Measurements from ENCODE around the gene RALGPS2.

RALGPS2 gene, protein sequence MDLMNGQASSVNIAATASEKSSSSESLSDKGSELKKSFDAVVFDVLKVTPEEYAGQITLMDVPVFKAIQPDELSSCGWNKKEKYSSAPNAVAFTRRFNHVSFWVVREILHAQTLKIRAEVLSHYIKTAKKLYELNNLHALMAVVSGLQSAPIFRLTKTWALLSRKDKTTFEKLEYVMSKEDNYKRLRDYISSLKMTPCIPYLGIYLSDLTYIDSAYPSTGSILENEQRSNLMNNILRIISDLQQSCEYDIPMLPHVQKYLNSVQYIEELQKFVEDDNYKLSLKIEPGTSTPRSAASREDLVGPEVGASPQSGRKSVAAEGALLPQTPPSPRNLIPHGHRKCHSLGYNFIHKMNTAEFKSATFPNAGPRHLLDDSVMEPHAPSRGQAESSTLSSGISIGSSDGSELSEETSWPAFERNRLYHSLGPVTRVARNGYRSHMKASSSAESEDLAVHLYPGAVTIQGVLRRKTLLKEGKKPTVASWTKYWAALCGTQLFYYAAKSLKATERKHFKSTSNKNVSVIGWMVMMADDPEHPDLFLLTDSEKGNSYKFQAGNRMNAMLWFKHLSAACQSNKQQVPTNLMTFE

DNA sequence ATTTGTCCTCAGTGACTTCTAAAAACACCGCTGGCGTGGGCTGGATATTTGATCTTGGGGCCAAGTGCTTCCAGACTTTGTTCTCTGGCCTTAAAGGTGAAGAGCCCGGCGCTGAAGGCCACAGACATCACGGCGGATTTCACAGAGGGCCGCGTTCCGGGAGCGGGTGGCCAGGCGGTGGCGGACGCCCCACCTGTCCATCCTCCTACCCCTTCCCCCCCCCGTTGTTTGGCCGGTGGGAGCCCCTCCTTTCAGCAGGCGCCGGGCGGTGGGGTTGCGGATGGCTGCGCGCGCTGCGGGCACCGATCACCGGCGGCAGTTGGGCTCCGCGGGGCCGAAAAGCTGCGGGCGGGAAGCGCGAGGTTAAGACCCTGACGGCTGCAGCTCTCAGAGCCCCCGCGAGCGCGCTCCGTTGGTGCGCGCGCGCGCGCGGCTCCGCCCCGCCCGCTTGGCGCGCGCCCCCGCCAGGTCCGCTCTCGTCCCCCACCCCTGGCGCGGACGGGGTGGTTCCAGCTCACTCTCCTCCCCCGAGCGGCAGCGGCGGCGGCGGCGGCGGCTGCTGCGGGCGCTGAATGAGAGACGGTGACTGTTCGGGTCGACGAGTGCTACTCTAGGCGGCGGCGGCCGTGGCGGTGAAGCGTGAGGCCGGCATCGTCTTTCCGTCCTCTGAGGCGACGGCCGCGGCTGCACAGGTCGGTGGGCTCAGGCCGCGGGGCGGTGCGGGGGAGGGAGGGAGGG lies at the start of gene RALGPS2:
Gene RALGPS2, plus strand, starts transcription at position 517 of the 738 bp plus-strand sequence. CDS start 51,521 bp downstream, outside the sequence.
- peak; percentile 79 for DNase-seq

- no peak for DNase-seq
Measured at GRCh38 chr1:178679237-178679636, 45.8 kb upstream of the RALGPS2 start.

- no peak for DNase-seq
Measured at GRCh38 chr1:178682429-178682828, 42.6 kb upstream of the RALGPS2 start.

GRCh38 chr1:178682886-178683285 lies 42.2 kb upstream of the RALGPS2 start:
- no peak for DNase-seq

DNA sequence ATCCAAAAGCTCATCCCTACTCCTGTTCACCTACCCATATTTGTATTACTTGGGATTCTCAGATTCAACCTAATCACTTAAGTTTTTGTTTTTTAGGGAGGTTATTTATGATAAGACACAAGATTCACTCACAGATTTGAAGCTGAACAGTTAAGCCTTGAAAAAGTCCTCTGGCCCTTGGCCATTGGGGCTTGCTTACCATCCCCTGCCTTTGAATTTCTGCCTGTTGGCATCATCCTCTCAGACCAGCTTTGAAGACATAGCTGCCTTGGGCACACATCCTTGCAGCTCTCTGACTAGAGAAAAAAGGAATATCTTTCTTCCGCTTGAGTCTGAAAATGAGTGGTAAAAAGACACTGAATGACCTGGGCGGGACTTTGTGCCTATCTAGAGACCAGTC lies 41.8 kb upstream of the RALGPS2 start:
- no peak for DNase-seq

DNA sequence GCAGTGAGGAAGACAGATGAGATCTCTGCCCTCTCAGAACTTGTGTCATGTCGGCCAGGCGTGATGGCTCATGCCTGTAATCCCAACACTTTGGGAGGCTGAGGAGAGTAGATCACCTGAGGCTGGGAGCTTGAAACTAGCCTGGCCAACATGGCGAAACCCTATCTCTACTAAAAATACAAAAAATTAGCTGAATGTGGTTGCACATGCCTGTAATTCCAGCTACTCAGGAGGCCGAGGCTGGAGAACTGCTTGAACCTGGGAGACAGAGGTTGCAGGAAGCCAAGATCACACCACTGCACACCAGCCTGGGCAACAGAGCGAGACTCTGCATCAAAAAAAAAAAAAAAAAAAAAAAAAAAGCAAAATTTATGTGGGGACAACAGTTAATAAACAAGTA lies 40.9 kb upstream of the RALGPS2 start:
- no peak for DNase-seq

DNA sequence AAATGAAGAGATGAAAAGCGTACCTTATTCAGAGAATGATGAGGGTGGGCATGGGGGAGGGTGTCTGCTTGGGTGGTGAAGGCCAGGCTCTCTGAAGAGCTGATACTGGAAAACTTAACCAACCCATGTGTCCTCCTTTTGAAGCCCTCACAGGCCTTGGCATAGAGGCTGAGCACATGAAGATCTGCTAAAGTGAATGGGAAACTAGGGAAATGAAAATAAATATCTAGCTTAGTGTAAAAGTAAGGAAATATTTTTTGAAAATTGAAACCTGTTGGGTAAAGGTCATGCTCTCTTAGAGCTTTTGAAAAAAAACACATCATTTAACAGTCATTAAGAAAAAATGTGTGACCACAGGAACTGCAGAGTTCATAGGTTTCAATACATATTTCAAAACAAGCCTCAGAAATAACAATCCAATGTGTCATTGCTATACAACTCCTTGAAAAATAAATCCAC lies 40.5 kb upstream of the RALGPS2 start:
- no peak for DNase-seq

DNA sequence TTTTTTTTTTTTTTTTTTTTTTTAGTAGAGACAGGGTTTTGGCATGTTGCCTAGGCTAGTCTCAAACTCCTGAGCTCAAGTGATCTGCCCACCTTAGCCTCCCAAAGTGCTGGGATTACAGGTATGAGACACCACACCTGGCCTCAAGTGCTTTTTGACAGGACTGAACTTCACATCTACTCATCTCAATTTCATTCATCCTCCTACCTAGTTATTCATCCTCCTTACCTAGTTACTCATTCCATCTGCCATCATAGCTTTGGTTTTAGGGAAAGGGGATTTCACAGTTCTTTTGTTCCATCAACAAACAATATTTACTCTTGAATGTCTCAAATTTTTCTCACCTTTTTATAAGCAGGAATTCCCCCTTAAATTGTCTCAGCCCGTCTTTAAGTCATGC lies 38.6 kb upstream of the RALGPS2 start:
- DNase-seq = no peak

DNA sequence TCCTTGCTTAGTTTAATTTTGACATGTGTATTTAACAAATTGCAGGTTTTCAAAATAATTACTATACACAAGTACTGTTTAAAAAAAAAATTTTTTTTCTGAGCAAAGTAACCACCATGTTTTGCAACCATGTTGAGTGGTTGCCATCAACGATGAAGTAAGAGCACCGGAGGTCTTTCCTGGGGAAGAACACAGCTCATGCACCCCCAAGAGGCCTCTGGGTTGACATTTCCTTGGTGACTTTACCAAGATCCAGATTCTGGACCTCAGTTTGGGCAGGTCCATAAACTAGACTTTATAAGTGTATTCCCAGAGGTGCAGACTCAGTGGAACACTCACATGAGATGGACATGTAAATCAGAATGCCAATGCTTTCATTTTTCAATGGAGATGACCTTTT lies 36.8 kb upstream of the RALGPS2 start:
- no peak for DNase-seq

DNA sequence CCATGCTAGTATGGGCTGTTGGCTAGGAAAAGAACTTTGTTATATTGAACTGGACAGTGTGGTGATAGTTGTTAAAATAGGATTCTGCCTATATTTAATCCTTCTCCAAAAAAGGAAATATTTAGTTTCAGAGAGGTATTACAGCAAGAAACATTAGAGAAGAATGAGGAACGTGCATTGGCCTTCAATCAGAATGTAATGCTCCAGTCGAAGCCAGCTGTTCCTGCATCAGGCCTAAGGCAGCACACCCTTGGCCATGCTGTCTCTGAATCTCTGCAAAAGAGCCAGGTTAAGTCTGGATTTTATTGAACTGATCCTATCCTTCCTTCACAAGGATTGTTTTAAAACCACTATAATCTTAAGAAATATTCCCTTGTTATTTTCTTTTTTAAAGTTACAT lies 35.3 kb upstream of the RALGPS2 start:
- no peak for DNase-seq

- DNase-seq = no peak
Measured at GRCh38 chr1:178690496-178690895, 34.5 kb upstream of the RALGPS2 start.

DNA sequence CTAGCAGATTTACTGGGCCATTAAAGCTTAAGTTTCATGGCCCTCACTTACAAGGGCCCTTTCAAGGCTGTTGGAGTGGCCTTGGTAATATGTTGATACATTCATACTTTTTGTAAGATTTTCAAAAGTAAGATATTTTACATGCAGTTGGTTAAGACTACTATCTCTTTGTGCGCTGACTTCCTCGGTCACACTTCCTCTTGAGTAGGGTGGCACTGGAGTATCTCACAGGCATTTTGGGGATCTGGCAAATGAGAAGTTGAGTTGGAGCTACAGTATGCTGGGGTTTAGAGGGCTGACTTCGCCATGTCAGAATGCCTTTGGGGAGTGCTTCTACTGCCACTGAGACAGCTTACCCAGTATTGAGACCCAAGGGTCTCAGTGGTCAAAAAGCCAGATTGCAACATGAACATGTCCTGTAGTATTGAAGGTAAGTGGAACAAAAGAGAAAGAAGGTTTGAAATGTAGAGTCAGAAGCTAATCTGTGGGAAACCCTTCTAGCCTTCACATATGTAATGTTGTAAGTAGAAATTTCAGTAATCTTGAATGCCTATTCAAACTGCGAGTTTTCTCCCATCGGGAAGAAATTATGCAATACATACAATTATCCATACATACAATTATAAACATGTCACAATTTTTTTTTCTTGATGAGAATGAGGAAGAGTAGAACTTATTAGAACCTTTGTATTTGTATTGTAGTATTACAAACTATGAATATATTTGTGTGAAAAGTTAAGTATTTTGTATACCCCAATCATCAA lies 32.3 kb upstream of the RALGPS2 start:
- no peak for DNase-seq

DNA sequence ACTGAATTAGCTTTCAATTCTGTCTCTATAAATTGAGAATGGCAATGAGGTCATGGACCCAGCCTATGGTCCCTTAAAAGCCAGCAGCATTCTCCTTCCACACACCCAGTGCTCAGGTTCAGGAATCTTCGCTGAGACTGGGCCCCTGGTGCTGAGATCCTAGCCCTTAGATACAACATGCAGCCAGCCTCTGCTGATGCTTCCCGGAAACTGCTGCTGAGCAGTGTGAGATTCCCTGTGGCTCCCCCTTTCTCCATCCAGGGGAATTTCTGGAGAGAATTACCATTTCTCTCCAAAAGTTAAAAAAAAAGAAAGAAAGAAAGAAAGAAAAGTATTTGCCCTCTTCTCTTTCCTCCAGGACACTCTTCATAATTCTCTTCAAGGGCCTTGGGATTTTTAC lies 31.7 kb upstream of the RALGPS2 start:
- no peak for DNase-seq

- no peak for DNase-seq
Measured at GRCh38 chr1:178694923-178695525, 30.0 kb upstream of the RALGPS2 start.

DNA sequence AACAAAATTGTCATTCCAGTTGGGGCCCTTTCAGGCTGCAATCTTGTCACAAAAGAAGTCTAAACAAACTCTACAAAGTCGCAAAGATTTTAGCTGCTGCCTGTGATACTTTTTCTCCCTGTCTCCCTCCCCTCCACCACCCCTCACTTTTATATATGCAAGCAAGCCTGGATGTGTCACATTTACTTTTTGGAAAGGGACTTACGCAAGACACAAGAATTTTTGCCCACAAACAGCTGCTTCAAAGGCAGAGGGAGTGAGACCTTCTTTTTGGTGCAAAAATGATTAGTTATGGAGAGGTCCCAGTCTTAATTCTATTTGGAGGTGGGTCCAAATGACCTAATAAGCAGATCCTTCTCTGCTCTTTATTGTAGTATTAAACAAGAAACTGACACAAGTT lies 22.9 kb upstream of the RALGPS2 start:
- DNase-seq = no peak

GRCh38 chr1:178704833-178705232 lies 20.2 kb upstream of the RALGPS2 start:
- no peak for DNase-seq

DNA sequence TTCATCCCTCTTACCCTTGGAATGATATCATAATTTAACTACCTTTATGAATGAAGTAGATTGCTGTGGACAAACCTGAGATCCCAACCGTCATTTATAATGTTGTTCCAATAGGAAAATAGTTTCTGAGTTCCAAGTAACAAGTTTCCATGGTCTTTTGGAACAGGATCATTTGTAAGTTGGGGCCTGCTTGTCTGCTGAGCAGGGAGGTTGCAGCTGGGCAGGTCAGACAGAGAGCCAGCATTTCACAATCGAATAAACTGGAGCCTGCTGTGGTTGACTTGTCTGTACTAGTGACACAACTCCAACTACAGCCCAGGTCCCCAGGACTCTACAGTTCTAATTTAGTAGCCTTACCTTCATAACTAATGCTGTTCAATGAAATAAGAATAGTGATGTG lies 18.6 kb upstream of the RALGPS2 start:
- DNase-seq = no peak

GRCh38 chr1:178713259-178713658 lies 11.8 kb upstream of the RALGPS2 start:
- no peak for DNase-seq

DNA sequence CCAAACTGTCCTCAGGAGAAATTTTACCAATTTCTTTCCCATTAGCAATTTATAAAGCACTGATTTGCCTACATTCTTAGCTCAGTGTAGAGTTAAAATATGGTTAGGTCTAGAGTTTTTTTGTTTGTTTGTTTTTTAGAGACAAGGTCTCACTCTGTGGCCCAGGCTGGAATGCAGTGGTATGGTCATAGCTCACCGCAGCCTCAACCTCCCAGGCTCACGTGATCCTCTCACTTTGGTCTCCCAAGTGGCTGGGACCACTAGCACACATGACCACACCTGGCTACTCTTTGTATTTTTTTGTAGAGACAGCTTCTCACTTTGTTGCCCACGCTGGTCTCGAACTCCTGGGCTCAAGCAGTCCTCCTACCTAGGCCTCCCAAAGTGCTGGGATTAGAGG lies 10.6 kb upstream of the RALGPS2 start:
- DNase-seq = no peak

- DNase-seq = no peak
Measured at GRCh38 chr1:178716111-178716510, 8.9 kb upstream of the RALGPS2 start.

- no peak for DNase-seq
Measured at GRCh38 chr1:178718520-178718919, 6.5 kb upstream of the RALGPS2 start.

DNA sequence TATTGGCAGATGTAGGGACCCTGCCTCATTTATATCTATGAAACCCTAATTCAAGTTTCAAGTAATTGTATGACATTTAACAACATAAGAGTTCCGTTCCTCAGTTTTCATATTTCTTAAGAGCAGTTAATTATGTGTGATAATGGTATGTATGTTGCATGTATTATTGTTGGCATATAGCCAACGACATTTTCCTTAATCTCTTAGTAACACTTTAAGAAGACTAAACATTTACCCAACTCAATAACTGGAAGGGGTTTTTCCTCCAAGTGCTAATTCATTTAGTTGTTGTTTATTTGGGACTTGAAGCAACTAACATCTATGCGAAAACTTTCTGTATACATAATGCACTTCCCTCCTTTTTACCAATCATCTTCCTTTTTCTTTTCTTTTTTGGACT lies 1.5 kb upstream of the RALGPS2 start:
- DNase-seq = no peak

GRCh38 chr1:178724376-178724727 lies 692 bp upstream of the RALGPS2 start:
- DNase-seq = no peak

All from activated CD8-positive, alpha-beta memory T cell treated with anti-CD3 and anti-CD28 coated beads for 24 hours (primary cell).